ENCODE results near the gene IGF2BP2.

Gene IGF2BP2

DNA sequence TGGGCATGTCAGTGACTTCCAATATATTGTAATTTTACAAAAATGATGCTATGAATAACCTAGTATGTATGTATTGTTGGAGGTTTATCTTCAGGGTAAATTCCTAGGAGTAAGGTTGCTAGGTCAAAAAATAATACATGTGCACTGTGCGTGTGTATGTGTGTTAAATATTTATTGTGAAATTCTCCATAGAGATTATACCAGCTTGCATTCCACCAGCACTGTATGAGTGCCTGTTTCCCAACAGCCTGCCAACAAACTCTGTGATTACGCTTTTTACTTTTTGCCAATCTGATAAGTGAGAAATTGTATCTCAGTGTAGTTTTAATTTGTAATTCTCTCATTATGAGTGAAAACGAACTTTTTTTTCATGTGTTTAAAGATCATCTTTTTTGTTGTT lies 12.6 kb upstream of the IGF2BP2 start:
- H3K27ac ChIP-seq (replicated peaks): no peak overlapping the region
- TF ChIP-seq, protein P1, sequence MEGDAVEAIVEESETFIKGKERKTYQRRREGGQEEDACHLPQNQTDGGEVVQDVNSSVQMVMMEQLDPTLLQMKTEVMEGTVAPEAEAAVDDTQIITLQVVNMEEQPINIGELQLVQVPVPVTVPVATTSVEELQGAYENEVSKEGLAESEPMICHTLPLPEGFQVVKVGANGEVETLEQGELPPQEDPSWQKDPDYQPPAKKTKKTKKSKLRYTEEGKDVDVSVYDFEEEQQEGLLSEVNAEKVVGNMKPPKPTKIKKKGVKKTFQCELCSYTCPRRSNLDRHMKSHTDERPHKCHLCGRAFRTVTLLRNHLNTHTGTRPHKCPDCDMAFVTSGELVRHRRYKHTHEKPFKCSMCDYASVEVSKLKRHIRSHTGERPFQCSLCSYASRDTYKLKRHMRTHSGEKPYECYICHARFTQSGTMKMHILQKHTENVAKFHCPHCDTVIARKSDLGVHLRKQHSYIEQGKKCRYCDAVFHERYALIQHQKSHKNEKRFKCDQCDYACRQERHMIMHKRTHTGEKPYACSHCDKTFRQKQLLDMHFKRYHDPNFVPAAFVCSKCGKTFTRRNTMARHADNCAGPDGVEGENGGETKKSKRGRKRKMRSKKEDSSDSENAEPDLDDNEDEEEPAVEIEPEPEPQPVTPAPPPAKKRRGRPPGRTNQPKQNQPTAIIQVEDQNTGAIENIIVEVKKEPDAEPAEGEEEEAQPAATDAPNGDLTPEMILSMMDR (IDR thresholded peaks at IDR 0.05; ENCODE audit: insufficient read depth, low read length): no peak
- TF ChIP-seq GABPA (IDR thresholded peaks at IDR 0.05; ENCODE audit: low read depth): no peak
- TF ChIP-seq, protein P2, sequence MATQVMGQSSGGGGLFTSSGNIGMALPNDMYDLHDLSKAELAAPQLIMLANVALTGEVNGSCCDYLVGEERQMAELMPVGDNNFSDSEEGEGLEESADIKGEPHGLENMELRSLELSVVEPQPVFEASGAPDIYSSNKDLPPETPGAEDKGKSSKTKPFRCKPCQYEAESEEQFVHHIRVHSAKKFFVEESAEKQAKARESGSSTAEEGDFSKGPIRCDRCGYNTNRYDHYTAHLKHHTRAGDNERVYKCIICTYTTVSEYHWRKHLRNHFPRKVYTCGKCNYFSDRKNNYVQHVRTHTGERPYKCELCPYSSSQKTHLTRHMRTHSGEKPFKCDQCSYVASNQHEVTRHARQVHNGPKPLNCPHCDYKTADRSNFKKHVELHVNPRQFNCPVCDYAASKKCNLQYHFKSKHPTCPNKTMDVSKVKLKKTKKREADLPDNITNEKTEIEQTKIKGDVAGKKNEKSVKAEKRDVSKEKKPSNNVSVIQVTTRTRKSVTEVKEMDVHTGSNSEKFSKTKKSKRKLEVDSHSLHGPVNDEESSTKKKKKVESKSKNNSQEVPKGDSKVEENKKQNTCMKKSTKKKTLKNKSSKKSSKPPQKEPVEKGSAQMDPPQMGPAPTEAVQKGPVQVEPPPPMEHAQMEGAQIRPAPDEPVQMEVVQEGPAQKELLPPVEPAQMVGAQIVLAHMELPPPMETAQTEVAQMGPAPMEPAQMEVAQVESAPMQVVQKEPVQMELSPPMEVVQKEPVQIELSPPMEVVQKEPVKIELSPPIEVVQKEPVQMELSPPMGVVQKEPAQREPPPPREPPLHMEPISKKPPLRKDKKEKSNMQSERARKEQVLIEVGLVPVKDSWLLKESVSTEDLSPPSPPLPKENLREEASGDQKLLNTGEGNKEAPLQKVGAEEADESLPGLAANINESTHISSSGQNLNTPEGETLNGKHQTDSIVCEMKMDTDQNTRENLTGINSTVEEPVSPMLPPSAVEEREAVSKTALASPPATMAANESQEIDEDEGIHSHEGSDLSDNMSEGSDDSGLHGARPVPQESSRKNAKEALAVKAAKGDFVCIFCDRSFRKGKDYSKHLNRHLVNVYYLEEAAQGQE (IDR thresholded peaks at IDR 0.05; ENCODE audit: insufficient replicate concordance, low read depth): no peak
- no peak for TF ChIP-seq POLR2AphosphoS5 (IDR thresholded peaks at IDR 0.05; ENCODE audit: low read depth)
- no peak for TF ChIP-seq SPI1 (IDR thresholded peaks at IDR 0.05; ENCODE audit: borderline replicate concordance, low read depth)
- no peak overlapping the region for H3K4me3 ChIP-seq (replicated peaks; ENCODE audit: insufficient read depth, low read length)
- H3K27me3 ChIP-seq (ENCODE audit: insufficient read depth, poor library complexity, severe bottlenecking): peaks cover 2% of the 10 kb centered on the region
- no peak for DNase-seq (ENCODE audit: low read depth in 1 of 2, low spot score in 1 of 2)

DNA sequence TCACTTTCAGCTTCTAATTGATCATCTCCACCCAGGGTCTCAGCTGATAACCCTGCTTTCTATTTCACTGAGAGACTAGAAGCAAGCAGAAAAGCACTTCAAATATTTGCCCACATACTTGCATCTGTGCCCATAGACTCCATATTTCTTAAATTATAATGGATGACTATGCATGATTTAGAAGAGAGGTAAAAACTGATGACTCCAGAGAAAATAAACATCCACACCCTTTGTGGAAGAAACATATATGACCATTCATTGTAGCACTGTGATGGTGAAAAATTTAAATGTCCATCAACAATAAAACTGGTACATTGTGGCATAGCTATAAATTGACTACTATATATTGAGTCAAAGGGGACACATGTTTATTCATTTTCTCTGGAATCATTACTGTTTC lies 7.1 kb upstream of the IGF2BP2 start:
- H3K27ac ChIP-seq (replicated peaks): no peak overlapping the region
- DNase-seq (ENCODE audit: low read depth in 1 of 2, low spot score in 1 of 2): no peak

DNA sequence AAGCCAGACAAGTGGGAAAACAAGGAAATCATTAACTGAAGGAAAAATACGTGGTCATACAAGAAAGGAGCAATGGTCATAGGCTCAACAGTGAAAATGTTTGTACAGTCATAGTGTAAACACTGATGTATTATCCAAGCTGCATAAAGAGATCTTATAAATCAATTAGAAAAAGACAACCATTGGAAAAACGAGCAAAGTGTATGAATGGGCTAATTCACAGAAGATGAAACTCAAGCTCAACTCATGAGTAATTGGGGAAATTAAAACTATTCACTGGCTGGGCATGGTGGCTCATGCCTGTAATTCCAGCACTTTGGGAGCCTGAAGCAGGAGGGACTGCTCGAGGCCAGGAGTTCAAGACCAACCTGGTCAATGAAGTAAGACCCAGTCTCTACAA lies 6.4 kb upstream of the IGF2BP2 start:
- TF ChIP-seq, protein P2 (IDR thresholded peaks at IDR 0.05; ENCODE audit: insufficient replicate concordance, low read depth): no peak
- TF ChIP-seq GABPA (IDR thresholded peaks at IDR 0.05; ENCODE audit: low read depth): no peak
- TF ChIP-seq, protein P1 (IDR thresholded peaks at IDR 0.05; ENCODE audit: insufficient read depth, low read length): no peak
- no peak for TF ChIP-seq SPI1 (IDR thresholded peaks at IDR 0.05; ENCODE audit: borderline replicate concordance, low read depth)
- no peak for TF ChIP-seq POLR2AphosphoS5 (IDR thresholded peaks at IDR 0.05; ENCODE audit: low read depth)
- Histone ChIP-seq H3K27me3 (ENCODE audit: insufficient read depth, poor library complexity, severe bottlenecking) (peaks cover 46% of the 10 kb centered on the region), H3K27ac (replicated peaks) (no peak overlapping the region), H3K4me3 (replicated peaks; ENCODE audit: insufficient read depth, low read length) (no peak overlapping the region)
- DNase-seq (ENCODE audit: low read depth in 1 of 2, low spot score in 1 of 2): no peak

More for the DNA sequence above, 7.1 kb upstream of the IGF2BP2 start:
- Histone ChIP-seq H3K4me3 (replicated peaks; ENCODE audit: insufficient read depth, low read length) (no peak overlapping the region), H3K27me3 (ENCODE audit: insufficient read depth, poor library complexity, severe bottlenecking) (peaks cover 38% of the 10 kb centered on the region)
- TF ChIP-seq, protein P1 (IDR thresholded peaks at IDR 0.05; ENCODE audit: insufficient read depth, low read length): no peak
- no peak for TF ChIP-seq SPI1 (IDR thresholded peaks at IDR 0.05; ENCODE audit: borderline replicate concordance, low read depth)
- TF ChIP-seq GABPA (IDR thresholded peaks at IDR 0.05; ENCODE audit: low read depth): no peak
- TF ChIP-seq, protein P2 (IDR thresholded peaks at IDR 0.05; ENCODE audit: insufficient replicate concordance, low read depth): no peak
- no peak for TF ChIP-seq POLR2AphosphoS5 (IDR thresholded peaks at IDR 0.05; ENCODE audit: low read depth)

All from HL-60 (cell line).